ENCODE results near the gene BAD.

DNA sequence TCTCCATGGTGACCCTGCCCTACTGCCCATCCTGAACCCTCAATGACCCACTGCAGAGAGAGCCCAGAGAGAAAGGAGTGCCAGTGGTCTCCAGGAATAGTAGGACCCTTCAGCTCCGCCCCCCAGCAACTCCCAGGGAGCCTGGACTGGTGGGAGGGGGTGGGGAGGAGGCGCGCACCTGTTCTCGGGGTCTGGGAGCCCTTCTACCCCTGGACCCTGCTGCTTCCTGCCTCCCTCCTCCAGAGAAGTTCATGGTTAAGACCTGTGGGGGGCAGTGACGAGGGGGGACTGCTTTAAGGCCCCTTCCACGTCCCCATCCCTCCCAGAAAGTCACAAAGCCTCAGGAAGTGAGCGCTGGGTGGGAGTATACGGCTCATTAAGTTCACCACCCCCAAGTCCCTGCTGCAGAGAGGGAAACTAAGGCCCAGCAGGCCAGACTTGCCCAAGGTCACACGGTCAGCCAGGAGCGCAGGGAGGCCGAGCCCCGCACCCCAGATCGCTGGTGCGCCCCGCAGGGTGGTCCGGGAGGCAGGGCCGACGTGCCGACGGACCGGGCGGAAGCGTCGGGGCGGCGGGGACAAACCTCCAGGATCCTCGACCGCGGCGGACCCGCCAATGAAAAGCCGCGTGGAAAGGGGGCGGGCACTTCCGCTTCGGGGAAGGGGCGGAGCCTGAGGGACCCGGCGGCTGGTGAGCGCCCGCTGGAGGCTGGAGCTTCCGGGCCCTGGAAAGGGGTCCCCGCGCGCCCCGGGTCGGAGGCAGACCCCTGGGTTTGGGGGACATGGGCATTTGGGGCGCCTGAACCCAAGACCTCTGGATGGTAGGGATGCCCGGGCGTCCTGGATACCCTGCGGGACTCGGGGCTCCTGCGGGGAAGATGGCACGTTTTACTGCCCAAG is 58.6 kb downstream of the BAD start, which contains the start of the genes NUDT22 and TRPT1:
- peak; percentile 84 to 96 for TF ChIP-seq POLR2A (IDR thresholded peaks at IDR 0.05)
- TF ChIP-seq, protein P1, sequence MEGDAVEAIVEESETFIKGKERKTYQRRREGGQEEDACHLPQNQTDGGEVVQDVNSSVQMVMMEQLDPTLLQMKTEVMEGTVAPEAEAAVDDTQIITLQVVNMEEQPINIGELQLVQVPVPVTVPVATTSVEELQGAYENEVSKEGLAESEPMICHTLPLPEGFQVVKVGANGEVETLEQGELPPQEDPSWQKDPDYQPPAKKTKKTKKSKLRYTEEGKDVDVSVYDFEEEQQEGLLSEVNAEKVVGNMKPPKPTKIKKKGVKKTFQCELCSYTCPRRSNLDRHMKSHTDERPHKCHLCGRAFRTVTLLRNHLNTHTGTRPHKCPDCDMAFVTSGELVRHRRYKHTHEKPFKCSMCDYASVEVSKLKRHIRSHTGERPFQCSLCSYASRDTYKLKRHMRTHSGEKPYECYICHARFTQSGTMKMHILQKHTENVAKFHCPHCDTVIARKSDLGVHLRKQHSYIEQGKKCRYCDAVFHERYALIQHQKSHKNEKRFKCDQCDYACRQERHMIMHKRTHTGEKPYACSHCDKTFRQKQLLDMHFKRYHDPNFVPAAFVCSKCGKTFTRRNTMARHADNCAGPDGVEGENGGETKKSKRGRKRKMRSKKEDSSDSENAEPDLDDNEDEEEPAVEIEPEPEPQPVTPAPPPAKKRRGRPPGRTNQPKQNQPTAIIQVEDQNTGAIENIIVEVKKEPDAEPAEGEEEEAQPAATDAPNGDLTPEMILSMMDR (IDR thresholded peaks at IDR 0.05), result peak in 7 of 12 donors; percentile 3 to 39 (median 15)

Data from heart left ventricle (tissue), 13 donors.